ENCODE measurements around the gene MSMP.

The MSMP gene

GRCh38 chr9:35717132-35717870, 36.8 kb downstream of the MSMP start:
- DNase-seq, result no peak

GRCh38 chr9:35716230-35716629, 37.8 kb downstream of the MSMP start:
- no peak for DNase-seq

GRCh38 chr9:35714579-35715252, 39.4 kb downstream of the MSMP start:
- DNase-seq, result no peak

- no peak for DNase-seq
Measured at GRCh38 chr9:35714123-35714522, 40.0 kb downstream of the MSMP start.

GRCh38 chr9:35713578-35713977, 40.5 kb downstream of the MSMP start:
- DNase-seq, result no peak

GRCh38 chr9:35712762-35713400, 41.2 kb downstream of the MSMP start:
- DNase-seq, result no peak

- DNase-seq, result no peak
Measured at GRCh38 chr9:35711501-35712428, 42.3 kb downstream of the MSMP start.

GRCh38 chr9:35710818-35711500, 43.1 kb downstream of the MSMP start:
- DNase-seq, result no peak

GRCh38 chr9:35708146-35708545, 45.9 kb downstream of the MSMP start:
- no peak for DNase-seq

- DNase-seq, result no peak
Measured at GRCh38 chr9:35706951-35707350, 47.1 kb downstream of the MSMP start.

GRCh38 chr9:35705836-35706430, 48.1 kb downstream of the MSMP start:
- no peak for DNase-seq

GRCh38 chr9:35705372-35705771, 48.7 kb downstream of the MSMP start:
- DNase-seq, result no peak

GRCh38 chr9:35703906-35704672, 50.0 kb downstream of the MSMP start:
- no peak for DNase-seq
